Mucosa of stomach (tissue), 1 donor: Measurements from ENCODE around the gene CDC42SE2.

ENCODE experiments used
- H3K27me3 ChIP-seq: one replicate; pipeline ENCODE4 v1.7.0; 2013; ENCODE audit warnings: mild to moderate bottlenecking, low read length; ENCODE audit not compliant: control insufficient read depth, insufficient read depth
- H3K36me3 ChIP-seq: one replicate; pipeline ENCODE4 v1.7.0; 2013; ENCODE audit warnings: low read length; ENCODE audit not compliant: control insufficient read depth, insufficient read depth
- H3K4me1 ChIP-seq: one replicate; pipeline ENCODE4 v1.7.0; 2013; ENCODE audit warnings: mild to moderate bottlenecking, low read length; ENCODE audit not compliant: control insufficient read depth, insufficient read depth
- H3K4me3 ChIP-seq: one replicate; pipeline ENCODE4 v1.7.0; 2013; ENCODE audit warnings: low read length
- H3K9ac ChIP-seq: one replicate; pipeline ENCODE4 v1.7.0; 2013; ENCODE audit warnings: mild to moderate bottlenecking, low read length, moderate library complexity
- H3K9me3 ChIP-seq: one replicate; pipeline ENCODE4 v1.7.0; 2013; ENCODE audit warnings: mild to moderate bottlenecking, low read length, moderate library complexity; ENCODE audit not compliant: control insufficient read depth
- donor health status: Pancreatic carcinoma.

Gene CDC42SE2

GRCh38 chr5:131285703-131286399 lies 22.0 kb downstream of the CDC42SE2 start:
- Histone ChIP-seq H3K4me3 (no peak overlapping the region), H3K9ac (no peak overlapping the region), H3K27me3 (no peaks in the 10 kb centered on the region), H3K4me1 (peaks cover 17% of the 10 kb centered on the region), H3K9me3 (no peaks in the 10 kb centered on the region), H3K36me3 (no peaks in the 10 kb centered on the region)

DNA sequence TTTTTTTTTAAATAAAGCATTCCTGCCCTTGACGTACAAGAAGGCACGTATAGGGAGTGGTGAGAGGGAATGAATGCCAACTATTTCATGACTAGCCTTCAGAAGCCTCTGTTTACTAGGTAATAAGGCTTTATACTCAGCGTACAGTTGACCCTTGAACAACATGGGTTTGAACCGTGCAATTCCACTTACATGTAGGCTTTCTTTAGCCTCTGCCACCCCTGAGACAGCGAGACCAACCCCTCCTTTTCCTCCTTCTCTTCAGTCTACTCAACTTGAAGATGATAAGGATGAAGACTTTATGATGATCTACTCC lies 22.5 kb downstream of the CDC42SE2 start:
- Histone ChIP-seq H3K9ac (no peak overlapping the region), H3K9me3 (no peaks in the 10 kb centered on the region), H3K4me1 (peaks cover 17% of the 10 kb centered on the region), H3K36me3 (no peaks in the 10 kb centered on the region), H3K4me3 (no peak overlapping the region), H3K27me3 (no peaks in the 10 kb centered on the region)

GRCh38 chr5:131288328-131288727 lies 24.5 kb downstream of the CDC42SE2 start:
- Histone ChIP-seq H3K9ac (no peak overlapping the region), H3K27me3 (no peaks in the 10 kb centered on the region), H3K4me1 (peaks cover 6% of the 10 kb centered on the region), H3K9me3 (no peaks in the 10 kb centered on the region), H3K4me3 (no peak overlapping the region), H3K36me3 (no peaks in the 10 kb centered on the region)

- Histone ChIP-seq H3K36me3 (no peaks in the 10 kb centered on the region), H3K27me3 (no peaks in the 10 kb centered on the region), H3K9ac (no peak overlapping the region), H3K4me3 (no peak overlapping the region), H3K4me1 (no peaks in the 10 kb centered on the region), H3K9me3 (no peaks in the 10 kb centered on the region)
These were observed 25.9 kb downstream of the CDC42SE2 start for GRCh38 chr5:131289738-131290137.

DNA sequence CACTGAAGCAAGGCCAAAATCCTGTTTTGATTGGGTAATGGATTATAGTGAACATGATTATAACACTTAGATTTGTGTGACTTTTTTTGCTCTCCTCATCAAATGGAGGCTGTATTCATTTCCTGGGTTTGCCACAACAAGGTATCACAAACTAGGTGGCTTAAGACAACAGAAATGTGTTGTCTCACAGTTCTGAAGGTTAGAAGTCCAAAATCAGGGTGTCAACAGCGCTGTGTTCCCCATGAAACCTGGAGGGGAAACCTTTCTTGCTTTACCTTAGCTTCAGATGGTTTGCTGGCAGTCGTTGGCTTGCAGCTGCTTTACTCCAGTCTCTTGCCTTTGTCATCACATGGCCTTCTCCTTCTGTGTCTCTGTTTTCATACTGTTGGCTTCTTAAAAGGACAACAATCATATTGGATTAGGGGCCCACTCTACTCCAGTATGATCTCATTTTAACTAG lies 32.4 kb downstream of the CDC42SE2 start:
- H3K4me1 ChIP-seq, result no peaks in the 10 kb centered on the region
- no peaks in the 10 kb centered on the region for H3K9me3 ChIP-seq
- no peak overlapping the region for H3K4me3 ChIP-seq
- no peaks in the 10 kb centered on the region for H3K36me3 ChIP-seq
- no peaks in the 10 kb centered on the region for H3K27me3 ChIP-seq
- H3K9ac ChIP-seq, result no peak overlapping the region

GRCh38 chr5:131297886-131298285 lies 34.0 kb downstream of the CDC42SE2 start:
- H3K9ac ChIP-seq, result no peak overlapping the region
- no peaks in the 10 kb centered on the region for H3K27me3 ChIP-seq
- no peaks in the 10 kb centered on the region for H3K36me3 ChIP-seq
- no peaks in the 10 kb centered on the region for H3K9me3 ChIP-seq
- H3K4me3 ChIP-seq, result no peak overlapping the region
- no peaks in the 10 kb centered on the region for H3K4me1 ChIP-seq

GRCh38 chr5:131299465-131299864 lies 35.6 kb downstream of the CDC42SE2 start:
- no peaks in the 10 kb centered on the region for H3K36me3 ChIP-seq
- H3K9me3 ChIP-seq, result no peaks in the 10 kb centered on the region
- no peak overlapping the region for H3K4me3 ChIP-seq
- no peaks in the 10 kb centered on the region for H3K27me3 ChIP-seq
- H3K4me1 ChIP-seq, result no peaks in the 10 kb centered on the region
- H3K9ac ChIP-seq, result no peak overlapping the region

DNA sequence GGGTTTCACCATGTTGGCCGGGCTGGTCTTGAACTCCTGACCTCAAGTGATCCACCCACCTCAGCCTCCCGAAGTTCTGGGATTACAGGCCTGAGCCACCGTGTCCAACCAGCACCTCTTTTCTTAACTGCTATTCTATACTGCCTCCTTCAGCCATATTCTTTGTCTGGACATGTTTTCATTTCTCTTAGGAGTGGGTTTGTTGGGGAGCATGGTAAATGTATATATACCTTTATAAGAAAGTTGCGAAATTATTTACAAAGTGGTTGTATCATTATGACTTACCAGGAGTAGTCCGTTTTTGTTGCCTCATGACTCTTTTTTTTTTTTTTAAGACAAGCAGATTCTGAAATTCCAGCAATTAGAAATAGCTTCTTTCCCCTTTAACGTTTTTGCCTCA lies 38.7 kb downstream of the CDC42SE2 start:
- Histone ChIP-seq H3K9ac (no peak overlapping the region), H3K36me3 (no peaks in the 10 kb centered on the region), H3K27me3 (no peaks in the 10 kb centered on the region), H3K4me1 (no peaks in the 10 kb centered on the region), H3K9me3 (no peaks in the 10 kb centered on the region), H3K4me3 (no peak overlapping the region)

GRCh38 chr5:131303537-131303936 lies 39.7 kb downstream of the CDC42SE2 start:
- Histone ChIP-seq H3K27me3 (no peaks in the 10 kb centered on the region), H3K9me3 (no peaks in the 10 kb centered on the region), H3K36me3 (no peaks in the 10 kb centered on the region), H3K4me3 (no peak overlapping the region), H3K4me1 (no peaks in the 10 kb centered on the region), H3K9ac (no peak overlapping the region)

- Histone ChIP-seq H3K9me3 (no peaks in the 10 kb centered on the region), H3K4me3 (no peak overlapping the region), H3K36me3 (no peaks in the 10 kb centered on the region), H3K27me3 (no peaks in the 10 kb centered on the region), H3K4me1 (no peaks in the 10 kb centered on the region), H3K9ac (no peak overlapping the region)
These were observed 40.6 kb downstream of the CDC42SE2 start for GRCh38 chr5:131304414-131304813.

- H3K4me3 ChIP-seq, result no peak overlapping the region
- H3K27me3 ChIP-seq, result no peaks in the 10 kb centered on the region
- no peaks in the 10 kb centered on the region for H3K36me3 ChIP-seq
- no peaks in the 10 kb centered on the region for H3K4me1 ChIP-seq
- H3K9ac ChIP-seq, result no peak overlapping the region
- no peaks in the 10 kb centered on the region for H3K9me3 ChIP-seq
These were observed 41.4 kb downstream of the CDC42SE2 start for GRCh38 chr5:131305138-131305689.

- no peak overlapping the region for H3K4me3 ChIP-seq
- H3K9me3 ChIP-seq, result no peaks in the 10 kb centered on the region
- H3K36me3 ChIP-seq, result no peaks in the 10 kb centered on the region
- no peaks in the 10 kb centered on the region for H3K4me1 ChIP-seq
- H3K27me3 ChIP-seq, result no peaks in the 10 kb centered on the region
- H3K9ac ChIP-seq, result no peak overlapping the region
These were observed 42.1 kb downstream of the CDC42SE2 start for GRCh38 chr5:131305906-131306305.
